SK-N-SH treated with all-trans-retinoic acid at 6 μM for 48 hours (cell line): ENCODE data around the gene RAB8A.

ENCODE experiments used
- ATAC-seq: fragments of 200-7000 bp; cut with Tn5 transposase; 3 replicates; pipeline ENCODE4 v1.9.1; 2020; ENCODE audit warnings: mild to moderate bottlenecking, moderate library complexity
- ARNTL ChIP-seq: fragments of 450-650 bp; formaldehyde crosslinking; IDR thresholded peaks from 2 replicates; pipeline ENCODE4 v1.5.0; 2020; ENCODE audit warnings: low read depth, mild to moderate bottlenecking, moderate library complexity, borderline replicate concordance
- BACH2 ChIP-seq: fragments of 250-450 bp; sonication (Bioruptor Pico); IDR thresholded peaks from 2 replicates; pipeline ENCODE4 v1.9.0; 2021; ENCODE audit warnings: mild to moderate bottlenecking, borderline replicate concordance
- CREB5 ChIP-seq: fragments of 250-450 bp; sonication (Bioruptor Pico); IDR thresholded peaks from 2 replicates; pipeline ENCODE4 v1.5.1; 2020; ENCODE audit warnings: low read depth, mild to moderate bottlenecking, moderate library complexity
- CSDC2 ChIP-seq: fragments of 250-450 bp; sonication (Bioruptor Pico); IDR thresholded peaks from 2 replicates; pipeline ENCODE4 v1.5.0; 2020; ENCODE audit warnings: mild to moderate bottlenecking, moderate library complexity
- CSRNP3 ChIP-seq: fragments of 250-450 bp; sonication (Bioruptor Pico); IDR thresholded peaks from 2 replicates; pipeline ENCODE4 v1.5.1; 2021; ENCODE audit warnings: mild to moderate bottlenecking, moderate library complexity
- ESRRG ChIP-seq: fragments of 250-450 bp; sonication (Bioruptor Pico); IDR thresholded peaks from 2 replicates; pipeline ENCODE4 v1.6.1; 2021; ENCODE audit warnings: mild to moderate bottlenecking
- GLIS3 ChIP-seq: fragments of 250-450 bp; sonication (Bioruptor Pico); IDR thresholded peaks from 2 replicates; pipeline ENCODE4 v1.5.0; 2020; ENCODE audit warnings: mild to moderate bottlenecking, moderate library complexity
- ISL1 ChIP-seq: fragments of 250-450 bp; sonication (Bioruptor Pico); IDR thresholded peaks from 2 replicates; pipeline ENCODE4 v2.1.2; 2022; ENCODE audit warnings: mild to moderate bottlenecking, moderate library complexity
- OSR1 ChIP-seq: fragments of 250-450 bp; sonication (Bioruptor Pico); IDR thresholded peaks from 2 replicates; pipeline ENCODE4 v1.8.0; 2022; ENCODE audit warnings: moderate library complexity, mild to moderate bottlenecking, inconsistent platforms
- POU6F1 ChIP-seq: fragments of 250-450 bp; sonication (Bioruptor Pico); IDR thresholded peaks from 2 replicates; pipeline ENCODE4 v1.8.0; 2021; ENCODE audit warnings: low read depth, mild to moderate bottlenecking, moderate library complexity, borderline replicate concordance
- PPARA ChIP-seq: fragments of 250-450 bp; sonication (Bioruptor Pico); IDR thresholded peaks from 2 replicates; pipeline ENCODE4 v1.5.0; 2020; ENCODE audit warnings: mild to moderate bottlenecking, borderline replicate concordance
- RARB ChIP-seq: fragments of 250-450 bp; sonication (Bioruptor Pico); IDR thresholded peaks from 2 replicates; pipeline ENCODE4 v1.8.0; 2021; ENCODE audit warnings: mild to moderate bottlenecking, moderate library complexity
- SNAI2 ChIP-seq: fragments of 250-450 bp; sonication (Bioruptor Pico); IDR thresholded peaks from 2 replicates; pipeline ENCODE4 v1.5.0; 2020; ENCODE audit warnings: mild to moderate bottlenecking, moderate library complexity
- TCF4 ChIP-seq: fragments of 250-450 bp; sonication (Bioruptor Pico); IDR thresholded peaks from 2 replicates; pipeline ENCODE4 v1.8.0; 2021; ENCODE audit warnings: mild to moderate bottlenecking, moderate library complexity, borderline replicate concordance
- TOX ChIP-seq: fragments of 250-450 bp; sonication (Bioruptor Pico); IDR thresholded peaks from 2 replicates; pipeline ENCODE4 v1.8.0; 2021; ENCODE audit warnings: mild to moderate bottlenecking, moderate library complexity, borderline replicate concordance
- ZC3H10 ChIP-seq: fragments of 250-450 bp; sonication (Bioruptor Pico); IDR thresholded peaks from 2 replicates; pipeline ENCODE4 v1.5.1; 2021; ENCODE audit warnings: mild to moderate bottlenecking, moderate library complexity
- ZFP3 ChIP-seq: fragments of 250-450 bp; sonication (Bioruptor Pico); IDR thresholded peaks from 2 replicates; pipeline ENCODE4 v1.5.0; 2020; ENCODE audit warnings: mild to moderate bottlenecking, moderate library complexity
- ZFP30 ChIP-seq: fragments of 450-650 bp; formaldehyde crosslinking; IDR thresholded peaks from 2 replicates; pipeline ENCODE4 v1.5.0; 2022; ENCODE audit warnings: mild to moderate bottlenecking, moderate library complexity
- ZNF565 ChIP-seq: fragments of 450-650 bp; formaldehyde crosslinking; conservative IDR thresholded peaks from 2 replicates; pipeline ENCODE4 v1.5.0; 2020; ENCODE audit warnings: low read depth, mild to moderate bottlenecking, moderate library complexity
- ZNF70 ChIP-seq: fragments of 450-650 bp; formaldehyde crosslinking; IDR thresholded peaks from 2 replicates; pipeline ENCODE4 v1.5.0; 2020; ENCODE audit warnings: mild to moderate bottlenecking, moderate library complexity
- ZNF8 ChIP-seq: fragments of 450-650 bp; formaldehyde crosslinking; IDR thresholded peaks from 2 replicates; pipeline ENCODE4 v1.5.0; 2020; ENCODE audit warnings: mild to moderate bottlenecking, moderate library complexity
- TF ChIP-seq, protein P1 (sequence below): fragments of 250-450 bp; sonication (Bioruptor Pico); IDR thresholded peaks from 2 replicates; pipeline ENCODE4 v1.5.0; 2020; ENCODE audit warnings: mild to moderate bottlenecking, moderate library complexity

RAB8A gene

GRCh38 chr19:16095071-16095571, 16.6 kb upstream of the RAB8A start:
- no peak for ATAC-seq
- TF ChIP-seq ARNTL (CRISPR knock-in tag) (no peak), RARB (CRISPR knock-in tag) (no peak), CREB5 (CRISPR knock-in tag) (no peak)

DNA sequence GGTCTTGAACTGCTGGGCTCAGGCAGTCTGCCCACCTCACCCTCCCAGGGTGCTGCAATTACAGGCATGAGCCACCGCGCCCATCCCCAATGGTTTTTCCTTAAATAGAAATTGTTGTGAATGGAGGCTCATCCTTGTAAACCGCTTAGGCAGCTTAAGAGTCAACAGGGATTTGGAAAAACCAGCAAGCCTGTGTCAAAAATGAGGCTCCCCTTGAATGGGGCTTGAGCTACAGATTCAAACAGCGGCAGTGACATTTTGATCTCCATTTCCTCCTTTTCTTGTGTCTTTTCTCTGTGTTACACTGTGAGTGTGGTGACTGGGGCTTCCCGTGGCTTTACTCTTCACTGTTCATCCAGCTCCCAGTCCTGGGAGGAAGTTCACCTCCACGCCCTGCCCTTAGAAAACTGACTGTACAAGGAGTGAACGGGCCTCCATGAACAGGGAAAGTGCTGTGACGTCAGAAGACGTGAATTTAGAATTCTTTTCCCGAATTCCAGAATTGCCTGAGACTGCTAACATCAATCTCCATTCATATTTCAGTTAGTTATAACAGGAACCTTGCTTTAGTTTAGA, 15.3 kb upstream of the RAB8A start:
- no peak for ATAC-seq
- no peak for TF ChIP-seq TOX
- TF ChIP-seq ZNF565 (CRISPR knock-in tag), result no peak
- TF ChIP-seq PPARA (CRISPR knock-in tag), result no peak
- no peak for TF ChIP-seq ZC3H10 (CRISPR knock-in tag)
- no peak for TF ChIP-seq ESRRG
- no peak for TF ChIP-seq SNAI2 (CRISPR knock-in tag)
- TF ChIP-seq CSRNP3 (CRISPR knock-in tag), result no peak
- no peak for TF ChIP-seq TCF4 (CRISPR knock-in tag)
- no peak for TF ChIP-seq ISL1 (CRISPR knock-in tag)
- TF ChIP-seq, protein P1, sequence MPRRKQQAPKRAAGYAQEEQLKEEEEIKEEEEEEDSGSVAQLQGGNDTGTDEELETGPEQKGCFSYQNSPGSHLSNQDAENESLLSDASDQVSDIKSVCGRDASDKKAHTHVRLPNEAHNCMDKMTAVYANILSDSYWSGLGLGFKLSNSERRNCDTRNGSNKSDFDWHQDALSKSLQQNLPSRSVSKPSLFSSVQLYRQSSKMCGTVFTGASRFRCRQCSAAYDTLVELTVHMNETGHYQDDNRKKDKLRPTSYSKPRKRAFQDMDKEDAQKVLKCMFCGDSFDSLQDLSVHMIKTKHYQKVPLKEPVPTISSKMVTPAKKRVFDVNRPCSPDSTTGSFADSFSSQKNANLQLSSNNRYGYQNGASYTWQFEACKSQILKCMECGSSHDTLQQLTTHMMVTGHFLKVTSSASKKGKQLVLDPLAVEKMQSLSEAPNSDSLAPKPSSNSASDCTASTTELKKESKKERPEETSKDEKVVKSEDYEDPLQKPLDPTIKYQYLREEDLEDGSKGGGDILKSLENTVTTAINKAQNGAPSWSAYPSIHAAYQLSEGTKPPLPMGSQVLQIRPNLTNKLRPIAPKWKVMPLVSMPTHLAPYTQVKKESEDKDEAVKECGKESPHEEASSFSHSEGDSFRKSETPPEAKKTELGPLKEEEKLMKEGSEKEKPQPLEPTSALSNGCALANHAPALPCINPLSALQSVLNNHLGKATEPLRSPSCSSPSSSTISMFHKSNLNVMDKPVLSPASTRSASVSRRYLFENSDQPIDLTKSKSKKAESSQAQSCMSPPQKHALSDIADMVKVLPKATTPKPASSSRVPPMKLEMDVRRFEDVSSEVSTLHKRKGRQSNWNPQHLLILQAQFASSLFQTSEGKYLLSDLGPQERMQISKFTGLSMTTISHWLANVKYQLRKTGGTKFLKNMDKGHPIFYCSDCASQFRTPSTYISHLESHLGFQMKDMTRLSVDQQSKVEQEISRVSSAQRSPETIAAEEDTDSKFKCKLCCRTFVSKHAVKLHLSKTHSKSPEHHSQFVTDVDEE (CRISPR knock-in tag), result no peak
- no peak for TF ChIP-seq ZNF8
- no peak for TF ChIP-seq CSDC2 (CRISPR knock-in tag)
- TF ChIP-seq RARB (CRISPR knock-in tag), result no peak
- TF ChIP-seq CREB5 (CRISPR knock-in tag), result no peak
- TF ChIP-seq ZFP3 (CRISPR knock-in tag), result no peak
- TF ChIP-seq ZNF70, result no peak
- TF ChIP-seq ZFP30 (CRISPR knock-in tag), result no peak
- TF ChIP-seq, all 23 proteins: peak for 0

DNA sequence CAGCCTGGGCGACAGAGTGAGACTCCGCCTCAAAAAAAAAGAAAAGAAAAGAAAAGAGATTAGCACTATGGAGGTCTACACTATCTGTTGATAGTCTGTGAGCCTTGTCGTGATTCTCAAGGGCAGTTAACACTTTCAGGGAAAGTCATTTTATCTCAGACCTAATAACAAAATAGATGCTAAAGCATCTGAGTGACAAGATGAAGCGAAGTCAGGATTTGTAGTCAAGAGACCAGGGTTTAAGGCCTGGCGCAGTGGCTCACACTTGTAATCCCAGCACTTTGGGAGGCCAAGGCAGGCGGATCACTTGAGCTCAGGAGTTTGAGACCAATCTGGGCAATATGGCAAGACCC, 13.3 kb upstream of the RAB8A start:
- TF ChIP-seq ZC3H10 (CRISPR knock-in tag) (no peak), ISL1 (CRISPR knock-in tag) (no peak), ESRRG (no peak), SNAI2 (CRISPR knock-in tag) (no peak), OSR1 (CRISPR knock-in tag) (no peak)
- TF ChIP-seq, protein P1 (CRISPR knock-in tag), result no peak
- ATAC-seq, result no peak

- ATAC-seq, result no peak
- TF ChIP-seq ARNTL (CRISPR knock-in tag) (no peak), OSR1 (CRISPR knock-in tag) (no peak), CSRNP3 (CRISPR knock-in tag) (no peak), GLIS3 (CRISPR knock-in tag) (no peak), ZNF70 (no peak), ISL1 (CRISPR knock-in tag) (no peak), SNAI2 (CRISPR knock-in tag) (no peak), CSDC2 (CRISPR knock-in tag) (no peak), ZNF8 (no peak), POU6F1 (CRISPR knock-in tag) (no peak), ZFP3 (CRISPR knock-in tag) (no peak), ZNF565 (CRISPR knock-in tag) (no peak), RARB (CRISPR knock-in tag) (no peak), BACH2 (CRISPR knock-in tag) (no peak), TCF4 (CRISPR knock-in tag) (no peak)
These were observed 12.9 kb upstream of the RAB8A start for GRCh38 chr19:16098821-16099220.
